H1 (cell line): Measurements from ENCODE around the gene OXSR1. TPM values are rescaled to one million over a fixed set of nuclear protein-coding genes. Genes with fewer than 3 reads are reported as not detected.

ENCODE experiments used
- CTCF ChIA-PET: fragments of 300-600 bp; sonication (Branson Sonifier 250); formaldehyde crosslinking; loops from one replicate; lab custom pipeline; 2021; ENCODE audit not compliant: partially characterized antibody; lab: Charles Lee
- POLR2A ChIA-PET: fragments of 300-600 bp; sonication (Branson Sonifier 250); formaldehyde crosslinking; loops from one replicate; lab custom pipeline; 2021; ENCODE audit warnings: inconsistent platforms; ENCODE audit not compliant: partially characterized antibody; lab: Charles Lee
- DNase-seq, 2 experiments: peaks; one replicate each; pipeline versions ENCODE4 v3.0.0 to v3.0.0-alpha.2; 2010 to 2022; ENCODE audit warnings: low spot score in 2 of 2, low read depth in 1 of 2, mixed read lengths in 1 of 2
- FAIRE-seq: peaks from 2 replicates; lab custom pipeline; 2011; peaks lifted over from hg19 to GRCh38; lab: Jason Lieb, UNC
- H2AFZ ChIP-seq: 2 replicates; pipeline ENCODE4 v1.8.1; 2012; ENCODE audit warnings: low read length, inconsistent platforms
- H2AK5ac ChIP-seq: 2 replicates; pipeline ENCODE4 v1.6.1; 2013; ENCODE audit warnings: low read depth, low read length
- H2BK120ac ChIP-seq: replicated peaks from 2 replicates; pipeline ENCODE3; 2013; ENCODE audit warnings: low read depth, low read length, inconsistent platforms
- H2BK12ac ChIP-seq: 2 replicates; pipeline ENCODE4 v1.6.1; 2013; ENCODE audit warnings: low read depth, low read length
- H2BK15ac ChIP-seq: 2 replicates; pipeline ENCODE4 v1.6.1; 2013; ENCODE audit warnings: low read length
- H2BK20ac ChIP-seq: 2 replicates; pipeline ENCODE4 v1.6.1; 2013; ENCODE audit warnings: low read length
- H2BK5ac ChIP-seq: 2 replicates; pipeline ENCODE4 v1.6.1; 2013; ENCODE audit warnings: low read depth, low read length
- H3K14ac ChIP-seq: 2 replicates; pipeline ENCODE4 v1.6.1; 2013; ENCODE audit warnings: inconsistent platforms; ENCODE audit not compliant: insufficient read length
- H3K18ac ChIP-seq: 2 replicates; pipeline ENCODE4 v1.6.1; 2013; ENCODE audit warnings: low read length; ENCODE audit errors: extremely low read depth
- H3K23ac ChIP-seq: 2 replicates; pipeline ENCODE4 v1.6.1; 2013; ENCODE audit warnings: inconsistent platforms; ENCODE audit not compliant: insufficient read length
- H3K23me2 ChIP-seq: 2 replicates; pipeline ENCODE4 v1.6.1; 2013; ENCODE audit warnings: low read depth, low read length
- H3K27ac ChIP-seq: 2 replicates; pipeline ENCODE4 v1.6.1; 2011; ENCODE audit warnings: low read depth, low read length, inconsistent platforms
- H3K27me3 ChIP-seq, 4 experiments: replicated peaks in 1 of 4; 1 replicate in 1 of 4; 2 replicates in 3 of 4; pipeline versions ENCODE4 v1.6.1 to v1.8.1; 2011 to 2013; ENCODE audit warnings: low read length in 3 of 4, mild to moderate bottlenecking in 3 of 4, inconsistent platforms in 2 of 4, mixed read lengths in 2 of 4, moderate library complexity in 1 of 4; ENCODE audit not compliant: control insufficient read depth in 3 of 4, insufficient read depth in 3 of 4; ENCODE audit errors: extremely low read depth in 1 of 4
- H3K36me3 ChIP-seq, 4 experiments: 2 replicates each; pipeline versions ENCODE4 v1.6.1 to v1.8.1; 2011 to 2013; ENCODE audit warnings: mild to moderate bottlenecking in 4 of 4, low read length in 3 of 4, moderate library complexity in 2 of 4, control low read depth in 1 of 4, inconsistent platforms in 1 of 4; ENCODE audit not compliant: insufficient read depth in 4 of 4, control insufficient read depth in 2 of 4
- H3K4ac ChIP-seq: replicated peaks from 2 replicates; pipeline ENCODE3; 2013; ENCODE audit warnings: low read length, low read depth, mixed read lengths, inconsistent platforms; ENCODE audit not compliant: insufficient read length
- H3K4me1 ChIP-seq, 4 experiments: replicated peaks in 1 of 4; 1 replicate in 1 of 4; 2 replicates in 3 of 4; pipeline versions ENCODE4 v1.6.1 to v1.8.1; 2011 to 2013; ENCODE audit warnings: low read length in 3 of 4, inconsistent platforms in 2 of 4, mixed read lengths in 1 of 4; ENCODE audit not compliant: insufficient read depth in 4 of 4, control insufficient read depth in 3 of 4
- H3K4me2 ChIP-seq, 2 experiments: 2 replicates each; pipeline versions ENCODE4 v1.6.1 to v1.8.1; 2011 to 2013; ENCODE audit warnings: low read depth in 2 of 2, low read length in 2 of 2, control low read depth in 1 of 2, inconsistent platforms in 1 of 2, mild to moderate bottlenecking in 1 of 2; ENCODE audit not compliant: insufficient read depth in 1 of 2
- H3K4me3 ChIP-seq, 4 experiments: fragments of 200-600, 300-600 bp in 1 of 4; sonication (generic), shearing (Covaris generic), sonication (Bioruptor Twin) in 1 of 4; 2 replicates each; pipeline versions ENCODE4 v1.5.1 to v1.8.1; 2011 to 2016; ENCODE audit warnings: low read length in 4 of 4, low read depth in 3 of 4, control low read depth in 2 of 4, inconsistent platforms in 2 of 4, mild to moderate bottlenecking in 2 of 4, mixed read lengths in 1 of 4, moderate library complexity in 1 of 4; ENCODE audit not compliant: insufficient read depth in 2 of 4; ENCODE audit errors: extremely low read depth in 1 of 4
- H3K56ac ChIP-seq: replicated peaks from 2 replicates; pipeline ENCODE3; 2013; ENCODE audit warnings: low read depth, mild to moderate bottlenecking, mixed read lengths, low read length, inconsistent platforms; ENCODE audit not compliant: insufficient read length
- H3K79me1 ChIP-seq: 2 replicates; pipeline ENCODE4 v1.6.1; 2013; ENCODE audit warnings: low read depth, low read length, control low read depth
- H3K79me2 ChIP-seq, 2 experiments: 2 replicates each; pipeline versions ENCODE4 v1.6.1 to v1.8.1; 2012 to 2013; ENCODE audit warnings: low read length in 2 of 2, mild to moderate bottlenecking in 2 of 2, inconsistent platforms in 1 of 2; ENCODE audit not compliant: insufficient read depth in 2 of 2, control insufficient read depth in 1 of 2
- H3K9ac ChIP-seq, 4 experiments: replicated peaks in 1 of 4; 1 replicate in 1 of 4; 2 replicates in 3 of 4; pipeline versions ENCODE4 v1.6.1 to v1.8.1; 2011 to 2013; ENCODE audit warnings: low read depth in 3 of 4, low read length in 3 of 4, control low read depth in 2 of 4, mild to moderate bottlenecking in 2 of 4, moderate library complexity in 2 of 4, inconsistent platforms in 1 of 4; ENCODE audit errors: extremely low read depth in 1 of 4
- H3K9me3 ChIP-seq, 2 experiments: 2 replicates each; pipeline versions ENCODE4 v1.6.1 to v1.8.1; 2012 to 2013; ENCODE audit warnings: mild to moderate bottlenecking in 2 of 2, moderate library complexity in 2 of 2, control low read depth in 1 of 2, inconsistent platforms in 1 of 2, low read depth in 1 of 2, low read length in 1 of 2, mixed read lengths in 1 of 2; ENCODE audit not compliant: insufficient read depth in 2 of 2
- H4K20me1 ChIP-seq, 2 experiments: replicated peaks in 1 of 2; 2 replicates each; pipeline versions ENCODE3 to v1.8.1; 2011 to 2013; ENCODE audit warnings: inconsistent platforms in 2 of 2, low read length in 2 of 2, mild to moderate bottlenecking in 1 of 2; ENCODE audit not compliant: insufficient read depth in 2 of 2, control insufficient read depth in 1 of 2
- H4K5ac ChIP-seq: 2 replicates; pipeline ENCODE4 v1.6.1; 2013; ENCODE audit warnings: low read length, low read depth, mixed read lengths, inconsistent platforms; ENCODE audit not compliant: insufficient read length
- H4K8ac ChIP-seq: 2 replicates; pipeline ENCODE4 v1.8.0; 2013; ENCODE audit warnings: mild to moderate bottlenecking, moderate library complexity, low read length, inconsistent platforms; ENCODE audit not compliant: insufficient read depth; ENCODE audit errors: extremely low read depth
- H4K91ac ChIP-seq: replicated peaks from 2 replicates; pipeline ENCODE3; 2013; ENCODE audit warnings: low read length, mixed read lengths, inconsistent platforms; ENCODE audit not compliant: insufficient read length
- BRCA1 ChIP-seq: IDR thresholded peaks from 2 replicates; pipeline ENCODE4 v1.6.1; 2012; ENCODE audit warnings: low read depth, low read length, improper control_type of control experiment
- CBX8 ChIP-seq: fragments of 300-800, 300-1000 bp; sonication (generic); IDR thresholded peaks from 2 replicates; pipeline ENCODE4 v1.7.1; 2016; ENCODE audit warnings: low read depth, low read length, borderline replicate concordance
- CHD2 ChIP-seq: IDR thresholded peaks from 2 replicates; pipeline ENCODE4 v1.6.1; 2012; ENCODE audit warnings: low read length, improper control_type of control experiment
- CREB1 ChIP-seq: IDR thresholded peaks from 2 replicates; pipeline ENCODE4 v1.6.1; 2012; ENCODE audit warnings: inconsistent platforms
- E2F6 ChIP-seq: IDR thresholded peaks from 2 replicates; pipeline ENCODE4 v1.6.1; 2012; ENCODE audit warnings: inconsistent platforms
- GTF2F1 ChIP-seq: IDR thresholded peaks from 2 replicates; pipeline ENCODE4 v1.6.1; 2012; ENCODE audit warnings: low read depth, low read length, improper control_type of control experiment, borderline replicate concordance
- JUND ChIP-seq: IDR thresholded peaks from 2 replicates; pipeline ENCODE4 v1.6.1; 2011; ENCODE audit warnings: mild to moderate bottlenecking, improper control_type of control experiment, low read length
- KDM4A ChIP-seq: IDR thresholded peaks from one replicate; pipeline ENCODE4 v1.7.1; 2012; ENCODE audit warnings: low read depth, mild to moderate bottlenecking, moderate library complexity, low read length, inconsistent platforms; ENCODE audit not compliant: severe bottlenecking
- PHF8 ChIP-seq: fragments of 200-600 bp; sonication (generic); conservative IDR thresholded peaks from 2 replicates; pipeline ENCODE4 v1.7.1; 2012; ENCODE audit warnings: low read depth, mild to moderate bottlenecking, inconsistent platforms, low read length, moderate library complexity
- SIX5 ChIP-seq: IDR thresholded peaks from 2 replicates; pipeline ENCODE4 v1.6.1; 2011; ENCODE audit warnings: mild to moderate bottlenecking, low read depth, low read length
- SRF ChIP-seq: IDR thresholded peaks from 2 replicates; pipeline ENCODE4 v1.6.1; 2011; ENCODE audit warnings: mild to moderate bottlenecking, low read depth, low read length, moderate library complexity
- TCF12 ChIP-seq: IDR thresholded peaks from 2 replicates; pipeline ENCODE4 v1.6.1; 2011; ENCODE audit warnings: low read depth, mild to moderate bottlenecking, low read length
- ZNF274 ChIP-seq: IDR thresholded peaks from 2 replicates; pipeline ENCODE4 v1.7.0; 2012; ENCODE audit warnings: low read length, borderline replicate concordance; ENCODE audit errors: extremely low read depth
- WGBS, 2 experiments: shearing (Covaris generic) in 1 of 2; methylation state at CpG; one replicate each; pipeline versions ENCODE4 v1.1.6 to v1.1.7; 2013 to 2015; ENCODE audit warnings: low lambda C conversion rate in 2 of 2, mixed read lengths in 2 of 2, inconsistent platforms in 1 of 2, low coverage in 1 of 2, missing lambda C conversion rate in 1 of 2; ENCODE audit not compliant: insufficient replicate concordance in 2 of 2, insufficient coverage in 1 of 2, insufficient read length in 1 of 2; ENCODE audit errors: extremely low coverage in 1 of 2, missing lambda C conversion rate in 1 of 2; 5-methylcytosine and 5-hydroxymethylcytosine counted together
- polyA plus RNA-seq, 7 experiments: library from polyadenylated mRNA; depleted of rRNA in 3 of 7; stranded (reverse) in 5 of 7; unstranded in 2 of 7; fragments of >200 nt in 5 of 7; fragments of 200-250 nt in 2 of 7; gene quantifications; 1 replicate in 5 of 7; 2 replicates in 1 of 7; 4 replicates in 1 of 7; pipeline versions ENCODE4 v1.2.1 to v1.2.3, GENCODE V29; 2011 to 2013; ENCODE audit warnings: missing spikeins in 2 of 7, mixed read lengths in 2 of 7
- total RNA-seq: library from RNA; stranded (reverse); fragmentation: NEBNext Ultra II Directional; extraction: Animal tissue kit (Norgen Biotek cat#: 25700); gene quantifications from 2 replicates; pipeline ENCODE4 v1.2.1, GENCODE V29; 2021

Gene OXSR1
- total and polyA plus RNA-seq, 2 of the 8 experiments (the other 6 are each of a cell fraction or from before 2014, with no cell fraction given), result 25.1 to 47.0 TPM

GRCh38 chr3:38122712-38123290 is 42.5 kb upstream of the OXSR1 start:
- Histone ChIP-seq H2AK5ac (no peak overlapping the region), H3K9ac (no peak overlapping the region), H4K20me1 (peaks cover 5 to 22% of the 10 kb centered on the region in 2 experiments), H3K79me2 (no peaks in the 10 kb centered on the region), H3K9me3 (no peaks in the 10 kb centered on the region), H2BK15ac (no peak overlapping the region), H3K27me3 (no peaks in the 10 kb centered on the region), H3K23ac (no peak overlapping the region), H3K23me2 (no peaks in the 10 kb centered on the region), H2BK20ac (no peak overlapping the region), H3K79me1 (no peaks in the 10 kb centered on the region), H3K27ac (no peak overlapping the region), H4K5ac (no peak overlapping the region), H3K18ac (no peak overlapping the region), H4K8ac (no peak overlapping the region), H2BK5ac (no peak overlapping the region), H3K14ac (no peak overlapping the region), H3K4me2 (no peak overlapping the region), H3K4me3 (no peak overlapping the region), H3K4me1 (no peaks in the 10 kb centered on the region), H3K36me3 (peaks cover 23 to 42% (median 38%) of the 10 kb centered on the region in 4 experiments), H2BK12ac (no peak overlapping the region), H2AFZ (no peak overlapping the region), H2BK120ac (no peak overlapping the region), H3K56ac (no peak overlapping the region), H4K91ac (no peak overlapping the region), H3K4ac (no peak overlapping the region)
- ChIA-PET POLR2A (no interaction called here), CTCF (interaction anchor here (1.0 to 8.8 kb wide), 2 partner anchors 7 to 148 kb away, joined by 3 to 105 read pairs; no protein-coding TSS in a partner anchor)
- 89% methylated on average over 9 of the region's 9 CpGs; no CpG with 5 or more reads in 1 of the 2 experiments for WGBS, 2 experiments
- TF ChIP-seq ZNF274, result no peak
- no peak for TF ChIP-seq KDM4A
- no peak for TF ChIP-seq E2F6
- TF ChIP-seq CREB1, result no peak
- no peak for TF ChIP-seq SRF
- no peak for TF ChIP-seq SIX5
- TF ChIP-seq GTF2F1, result no peak
- TF ChIP-seq JUND, result no peak
- no peak for TF ChIP-seq CBX8
- TF ChIP-seq CHD2, result no peak
- TF ChIP-seq TCF12, result no peak
- TF ChIP-seq PHF8, result no peak
- TF ChIP-seq BRCA1, result no peak
- DNase-seq, result no peak
- no peak for FAIRE-seq
